ENCODE measurements around the gene PDLIM5.
A peak's percentile ranks its signal among the peaks of the same experiment; 100 is the strongest.

Gene PDLIM5

DNA sequence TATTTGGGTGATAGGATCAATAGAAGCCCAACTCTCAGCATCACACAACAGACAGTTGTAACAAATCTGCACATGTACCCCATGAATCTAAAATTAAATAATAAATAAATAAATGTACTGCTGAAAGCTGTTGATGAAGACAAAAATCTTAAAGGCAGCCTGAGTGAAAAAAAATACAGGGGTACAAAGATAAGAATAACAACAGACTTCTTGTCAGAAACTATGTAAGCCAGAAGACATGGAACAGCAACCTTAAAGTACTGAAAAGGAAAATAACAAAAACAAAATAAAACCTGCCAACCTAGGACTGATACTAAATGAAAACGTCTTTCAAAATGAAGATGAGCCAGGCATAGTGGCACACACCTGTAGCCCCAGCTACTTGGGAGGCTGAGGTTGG, 25.0 kb upstream of the PDLIM5 start:
- DNase-seq (ENCODE audit: low spot score), result no peak

DNA sequence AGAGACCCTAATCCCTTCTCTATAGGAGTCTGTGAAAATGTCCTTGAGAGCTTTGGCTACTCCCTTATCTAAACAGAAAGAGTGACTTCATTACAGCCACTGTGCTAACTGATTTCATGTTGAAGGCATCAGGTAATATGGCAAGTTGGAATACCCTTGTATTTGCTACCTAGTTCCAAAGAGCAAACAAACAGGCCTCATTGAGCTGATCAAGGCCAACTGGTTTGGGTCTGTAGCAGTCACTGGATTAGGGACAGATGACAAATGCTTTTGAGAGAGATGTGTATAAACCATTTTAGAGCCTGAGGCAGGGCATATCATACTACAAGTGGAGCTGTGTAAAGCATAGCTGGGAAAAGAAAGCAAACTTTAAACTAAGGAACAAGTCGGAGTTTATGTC, 22.9 kb upstream of the PDLIM5 start:
- no peak for DNase-seq (ENCODE audit: low spot score)

DNA sequence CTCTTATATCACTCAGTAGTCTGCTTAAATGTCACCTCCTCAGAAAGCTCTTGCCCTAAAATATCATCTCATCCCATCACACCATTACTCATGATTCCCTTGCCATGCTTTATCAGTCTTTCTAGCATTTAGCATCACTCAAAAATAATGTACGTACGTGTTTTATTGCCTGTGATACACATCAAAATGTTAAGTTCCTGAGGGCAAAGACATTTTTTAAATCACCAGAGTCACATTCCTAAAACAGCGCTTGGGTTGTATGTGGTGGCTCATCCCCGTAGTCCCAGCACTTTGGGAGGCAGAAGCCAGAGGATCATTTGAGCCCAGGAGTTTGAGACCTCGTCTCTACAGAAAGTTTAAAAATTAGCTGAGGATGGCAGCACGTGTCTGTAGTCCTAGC, 21.3 kb upstream of the PDLIM5 start:
- DNase-seq (ENCODE audit: low spot score), result no peak

DNA sequence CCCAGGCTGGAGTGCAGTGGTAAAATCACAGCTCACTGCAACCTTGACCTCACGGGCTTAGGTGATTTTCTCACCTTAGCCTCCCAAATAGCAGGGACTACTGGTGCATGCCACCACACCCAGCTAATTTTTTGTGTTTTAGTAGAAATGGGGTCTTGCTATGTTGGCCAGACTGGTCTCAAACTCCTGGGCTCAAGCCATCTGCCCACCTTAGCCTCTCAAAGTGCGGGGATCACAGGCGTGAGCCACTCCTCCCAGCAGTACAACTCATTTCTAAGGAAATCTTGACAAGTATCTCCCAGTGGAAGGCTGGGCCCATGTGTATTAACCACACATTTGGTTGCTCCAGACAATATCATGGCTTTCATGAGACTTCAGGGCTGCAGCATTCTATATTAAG, 20.4 kb upstream of the PDLIM5 start:
- DNase-seq (ENCODE audit: low spot score), result no peak

DNA sequence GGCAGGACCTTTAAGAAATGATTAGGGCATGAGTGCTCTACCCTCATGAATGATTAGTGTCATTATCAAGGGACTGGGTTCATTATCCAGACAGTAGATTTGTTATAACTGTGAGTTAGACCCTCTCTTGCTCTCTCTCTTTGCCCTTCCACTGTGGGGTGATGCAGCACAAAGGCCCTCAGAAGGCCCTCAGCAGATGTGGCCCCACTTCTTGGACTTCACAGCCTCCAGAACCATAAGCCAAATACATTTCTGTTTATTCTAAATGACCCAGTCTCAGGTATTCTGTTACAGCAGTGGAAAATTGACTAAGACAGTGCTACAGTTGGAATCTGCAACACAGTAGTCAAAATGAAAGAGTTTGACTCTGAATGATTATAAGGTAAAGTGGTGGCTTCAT, 17.2 kb upstream of the PDLIM5 start:
- DNase-seq (ENCODE audit: low spot score), result no peak

DNA sequence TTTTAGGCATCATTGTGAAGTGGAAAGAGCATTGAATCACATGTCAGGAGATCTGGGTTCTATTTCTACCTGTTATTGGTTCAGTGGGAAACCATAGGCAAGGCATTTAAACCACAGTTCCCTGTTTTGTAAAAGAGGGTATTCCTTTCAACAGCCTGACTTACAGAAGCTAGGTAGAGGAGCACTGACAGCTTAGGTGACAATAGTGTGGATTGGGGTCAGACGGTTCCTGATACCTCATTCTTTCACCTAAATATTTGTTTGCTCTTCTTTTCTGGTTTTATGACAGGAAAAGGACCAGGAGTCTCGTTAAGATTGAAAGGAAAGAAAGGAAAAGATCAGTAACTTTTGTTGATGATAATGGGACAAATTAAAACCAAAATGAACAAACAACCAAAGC, 15.9 kb upstream of the PDLIM5 start:
- DNase-seq (ENCODE audit: low spot score), result no peak

DNA sequence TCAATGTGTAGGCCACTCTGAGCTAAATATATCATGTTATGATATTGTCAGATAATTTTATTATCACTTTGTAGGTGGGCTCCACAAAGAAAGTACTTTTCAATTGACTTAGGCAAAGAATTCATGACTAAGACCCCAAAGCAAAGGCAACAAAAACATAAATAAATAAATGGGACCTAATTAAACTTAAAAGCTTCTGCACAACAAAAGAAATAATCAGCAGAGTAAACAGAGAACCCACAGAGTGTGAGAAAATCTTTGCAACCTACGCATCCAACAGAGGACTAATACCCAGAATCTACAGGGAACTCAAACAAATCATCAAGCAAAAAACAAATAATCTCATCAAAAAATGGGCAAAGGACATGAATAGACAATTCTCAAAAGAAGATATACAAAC, 15.2 kb upstream of the PDLIM5 start:
- DNase-seq (ENCODE audit: low spot score), result no peak

DNA sequence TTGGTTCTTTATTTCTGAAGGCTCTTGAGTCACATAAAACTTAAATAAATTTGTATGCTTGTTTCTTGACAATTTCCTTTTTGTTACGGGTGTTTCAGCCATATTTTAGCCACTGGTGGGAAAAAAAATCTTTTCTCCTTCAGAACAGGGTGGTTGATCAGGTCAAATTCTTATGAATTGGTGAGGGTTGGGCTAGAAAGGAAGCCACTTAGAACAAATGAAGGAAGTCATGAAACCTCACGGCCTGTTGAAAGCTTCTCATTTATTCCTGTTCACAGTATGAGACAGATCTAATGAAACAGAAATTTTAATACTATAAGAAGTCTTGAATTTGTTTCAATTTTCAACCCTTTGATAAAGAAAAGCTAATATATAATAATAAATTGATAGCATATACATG, 12.1 kb upstream of the PDLIM5 start:
- DNase-seq (ENCODE audit: low spot score), result no peak

DNA sequence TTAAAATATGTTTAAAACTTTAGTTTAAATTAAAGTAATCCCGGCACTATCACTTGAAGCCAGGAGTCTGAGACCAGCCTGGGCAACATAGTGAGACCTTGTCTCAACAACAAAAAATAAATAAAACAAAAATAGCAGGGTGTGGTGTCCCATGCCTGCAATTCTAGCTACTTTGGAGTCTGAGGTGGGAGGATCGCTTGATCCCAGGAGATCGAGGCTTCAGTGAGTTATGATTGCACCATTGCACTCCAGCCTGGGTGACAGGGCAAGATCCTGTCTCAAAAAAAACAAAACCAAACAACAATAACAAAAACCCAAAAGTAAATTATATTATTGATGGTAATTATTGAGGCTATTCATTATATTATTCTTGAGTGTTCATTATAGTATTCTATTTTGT, 9.9 kb upstream of the PDLIM5 start:
- no peak for DNase-seq (ENCODE audit: low spot score)

DNA sequence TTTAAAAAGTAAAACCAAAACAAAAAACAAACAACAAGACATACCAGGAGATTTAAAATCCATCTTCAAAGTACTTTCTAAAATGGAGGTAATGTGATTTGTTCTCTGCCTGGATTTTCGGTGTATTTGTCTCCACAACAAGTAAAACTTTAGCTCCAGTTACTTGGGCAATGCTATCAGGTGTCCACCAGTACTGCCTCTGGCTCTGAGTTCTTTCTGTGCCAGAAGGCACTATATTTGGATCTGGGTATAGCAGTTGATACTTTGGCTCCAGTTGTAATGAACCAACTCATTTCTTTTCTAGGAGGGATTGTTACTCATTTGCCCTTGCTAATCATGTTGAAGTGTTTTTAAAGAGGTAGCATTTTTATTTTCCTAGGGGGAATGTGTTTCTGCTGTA, 9.5 kb upstream of the PDLIM5 start:
- no peak for DNase-seq (ENCODE audit: low spot score)

DNA sequence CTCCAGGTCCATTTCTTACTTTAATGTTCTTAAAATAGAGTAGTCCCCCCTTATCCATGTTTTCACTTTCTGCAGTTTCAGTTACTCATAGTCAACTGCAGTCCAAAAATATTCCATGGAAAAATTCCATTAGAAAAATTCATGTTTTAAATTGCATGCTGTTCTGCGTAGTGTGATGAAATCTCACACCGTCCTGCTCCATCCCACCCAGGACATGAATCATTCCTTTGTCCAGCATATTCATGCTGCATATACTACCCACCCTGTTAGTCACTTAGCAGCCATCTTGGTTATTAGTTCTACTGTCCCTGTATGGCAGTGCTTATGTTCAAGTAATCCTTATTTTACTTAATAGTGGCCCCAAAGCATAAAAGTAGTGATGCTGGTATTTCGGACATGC, 5.4 kb upstream of the PDLIM5 start:
- no peak for DNase-seq (ENCODE audit: low spot score)

DNA sequence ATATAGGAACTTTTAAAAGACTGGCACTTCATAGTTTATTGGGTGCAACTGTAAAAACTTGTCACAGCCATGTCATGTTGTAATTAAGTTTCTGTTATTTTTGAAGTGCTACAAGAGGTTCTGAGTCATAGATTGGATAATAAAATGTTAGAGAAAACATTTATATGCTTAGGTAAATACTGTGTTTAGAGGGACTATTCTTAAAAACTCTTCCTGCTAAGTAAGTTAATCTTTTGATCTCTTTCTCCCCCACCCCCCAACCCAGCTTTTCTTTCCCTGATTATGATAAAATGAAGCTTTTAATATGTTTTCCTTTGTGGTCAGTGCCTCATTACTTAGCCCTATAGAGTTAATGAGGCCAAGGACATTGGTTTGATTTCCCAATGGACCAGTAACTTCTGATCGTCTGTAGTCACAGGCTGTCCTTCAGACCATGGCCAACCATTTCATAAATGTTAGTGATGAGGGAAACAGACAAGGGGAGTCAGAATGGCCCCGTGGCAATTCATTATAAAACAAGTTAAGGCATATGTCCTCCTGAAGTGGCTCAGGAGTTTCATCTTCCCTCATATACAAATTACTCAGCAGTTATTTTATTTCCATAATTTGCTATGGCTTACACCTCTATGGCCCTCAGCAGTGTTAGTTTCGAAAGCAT, 3.9 kb upstream of the PDLIM5 start:
- no peak for DNase-seq (ENCODE audit: low spot score)

DNA sequence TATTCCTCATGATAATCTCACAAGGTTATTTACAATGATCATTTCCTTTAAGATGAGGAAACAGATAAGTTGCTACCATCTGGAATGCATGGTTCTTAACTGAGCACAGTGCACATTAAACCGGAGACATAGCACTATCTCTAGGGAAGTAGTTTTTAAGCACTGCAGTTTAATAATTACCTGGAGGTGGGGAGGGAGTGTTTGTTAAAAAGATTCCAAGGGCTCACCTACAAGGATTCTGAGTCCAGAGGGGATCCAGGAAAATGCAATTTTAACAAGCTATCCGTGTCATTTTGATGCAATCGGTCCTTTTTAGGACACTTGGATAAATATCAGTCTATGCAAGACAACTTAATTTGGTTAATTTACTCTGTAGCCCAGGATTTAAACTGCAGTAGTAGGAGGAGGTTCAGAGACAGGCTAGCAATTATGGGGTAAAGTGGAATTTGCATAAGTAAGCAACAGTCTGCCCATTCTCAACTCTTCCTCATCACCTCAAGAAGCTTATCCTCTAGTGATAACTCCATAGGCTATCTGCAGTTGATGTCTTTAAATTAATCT, 2.8 kb upstream of the PDLIM5 start:
- no peak for DNase-seq (ENCODE audit: low spot score)

DNA sequence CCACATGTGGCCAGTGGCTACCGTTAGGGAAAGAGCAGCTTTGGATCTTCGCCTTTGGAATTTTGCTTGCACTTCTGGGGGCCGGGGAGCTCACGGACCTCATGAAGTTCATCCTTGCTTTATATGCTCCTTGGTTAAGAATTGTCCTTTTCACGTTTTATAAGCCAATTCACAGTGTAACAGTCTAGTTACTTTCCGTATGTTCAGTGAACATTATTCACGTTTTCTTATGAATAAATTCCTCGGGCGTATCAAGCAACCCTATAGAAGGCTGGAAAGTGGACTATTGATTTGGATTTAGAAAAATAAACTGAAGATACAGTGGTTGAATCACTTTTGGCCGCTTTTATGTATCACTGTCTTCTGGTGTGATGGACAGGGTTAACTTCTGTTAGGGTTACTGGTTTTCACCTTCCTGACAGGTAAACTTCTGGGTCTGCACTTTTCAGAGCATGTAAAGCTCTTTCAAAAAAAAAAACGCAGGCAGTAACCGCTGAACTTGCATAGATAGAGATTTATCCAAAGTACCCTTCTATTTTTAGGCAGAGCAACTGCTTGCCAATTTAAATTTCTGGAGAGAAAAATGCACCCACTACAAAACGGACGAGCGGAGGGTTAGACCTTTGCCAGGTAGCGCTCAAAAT, 569 bp upstream of the PDLIM5 start:
- DNase-seq (ENCODE audit: low spot score), result no peak

DNA sequence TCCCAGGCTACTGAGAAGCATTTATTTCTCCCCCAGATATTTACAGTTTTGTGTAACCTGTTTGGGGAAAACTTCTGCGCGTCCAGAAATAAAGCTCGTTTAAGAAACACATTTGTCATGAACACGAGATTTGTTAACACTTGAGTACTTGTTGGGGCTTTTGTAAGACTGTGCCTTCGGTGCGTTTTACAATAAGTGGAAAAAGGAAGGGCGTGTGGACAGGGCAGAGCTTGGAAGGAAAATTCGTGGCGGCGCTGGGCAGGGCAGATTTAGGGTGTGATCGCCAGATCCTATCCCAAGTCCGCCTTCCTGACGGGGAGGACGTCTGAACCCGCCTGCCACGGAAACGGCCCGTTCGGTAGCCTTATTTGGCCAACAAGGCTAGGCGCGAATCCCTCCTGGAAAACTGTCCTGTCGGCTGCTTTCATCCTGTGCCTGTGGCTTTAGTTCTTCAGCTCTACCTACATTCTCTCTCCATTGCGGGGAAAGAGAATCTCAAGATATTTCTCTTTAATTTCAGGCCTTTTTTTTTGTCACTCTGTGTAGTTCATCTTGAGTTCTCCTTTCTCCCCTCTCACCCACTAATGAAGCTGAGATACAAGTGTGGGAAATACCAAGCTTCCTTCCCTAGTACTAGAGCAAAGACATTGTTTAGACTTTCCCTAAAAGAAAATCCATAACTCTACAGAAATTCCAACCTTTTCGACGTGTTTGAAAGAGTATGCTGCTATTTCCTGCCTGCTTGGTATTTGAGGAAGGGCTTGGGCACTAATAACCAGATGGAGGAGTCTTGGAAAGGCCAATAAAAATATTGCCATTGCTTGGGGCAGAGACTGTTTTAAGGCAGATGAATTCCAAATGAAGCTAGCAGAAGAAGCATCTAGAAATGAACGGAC, 982 bp downstream of the PDLIM5 start:
- DNase-seq (ENCODE audit: low spot score), result peak; percentile 39

DNA sequence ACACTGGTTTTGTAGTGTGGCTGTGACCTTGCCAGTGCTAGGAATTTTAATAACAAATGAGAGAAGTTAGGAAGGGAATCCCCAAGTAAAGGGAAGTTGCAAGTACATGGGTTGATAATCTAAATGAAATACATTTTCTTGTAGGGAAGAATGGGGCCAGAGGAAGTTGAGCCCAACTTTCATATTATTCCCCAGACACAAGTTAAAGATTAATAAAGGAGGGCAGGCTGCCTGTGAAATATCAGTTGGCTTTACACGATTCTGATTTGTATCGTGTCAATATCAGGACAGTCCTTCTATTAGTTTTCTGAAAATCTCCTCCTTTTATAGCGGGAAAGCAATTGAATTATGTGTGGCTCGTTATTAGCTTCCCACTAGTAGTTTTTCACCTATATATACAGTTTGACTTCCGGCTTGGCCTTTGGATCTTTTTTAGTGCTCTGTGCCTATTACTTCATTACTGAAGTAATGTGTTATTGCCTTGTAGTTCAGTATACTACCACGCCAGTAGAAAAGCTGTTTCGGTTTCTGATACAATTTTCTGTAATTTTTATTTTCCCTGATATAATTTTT, 1.7 kb downstream of the PDLIM5 start:
- peak; percentile 2 for DNase-seq (ENCODE audit: low spot score)

DNA sequence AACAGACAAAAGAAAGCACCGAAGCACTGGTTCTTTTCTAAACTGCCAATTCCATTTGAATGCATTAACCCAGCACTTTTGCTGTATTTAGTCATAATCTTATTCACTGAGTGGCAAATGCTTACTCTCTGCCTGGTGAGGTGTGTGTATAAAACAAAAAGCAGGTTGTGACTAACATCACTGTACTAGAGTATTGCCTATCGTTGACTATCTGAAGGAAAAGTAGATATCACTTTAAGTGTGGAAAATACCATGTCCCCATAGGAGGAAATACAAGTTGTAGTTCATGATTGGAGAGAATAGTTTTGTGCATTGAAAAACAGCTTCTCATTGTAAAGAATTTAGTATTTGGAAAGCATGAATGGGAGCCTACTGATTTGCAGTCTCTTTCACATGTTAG, 2.7 kb downstream of the PDLIM5 start:
- DNase-seq (ENCODE audit: low spot score), result peak; percentile 3

DNA sequence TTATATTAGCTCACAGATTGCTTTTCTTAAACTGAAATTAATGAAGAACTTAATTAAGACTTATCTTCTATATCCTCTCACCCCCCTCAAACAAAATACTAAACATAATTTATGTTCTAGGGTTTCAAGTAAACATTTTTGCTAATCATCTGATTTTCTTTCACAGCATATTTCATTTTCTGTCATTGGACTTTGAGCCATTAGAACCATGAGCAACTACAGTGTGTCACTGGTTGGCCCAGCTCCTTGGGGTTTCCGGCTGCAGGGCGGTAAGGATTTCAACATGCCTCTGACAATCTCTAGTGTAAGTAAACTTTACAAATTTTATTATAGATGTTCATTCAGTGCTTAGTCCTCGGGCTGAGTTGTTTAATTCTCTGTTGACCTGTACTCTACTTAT, 3.3 kb downstream of the PDLIM5 start:
- DNase-seq (ENCODE audit: low spot score), result peak; percentile 9

DNA sequence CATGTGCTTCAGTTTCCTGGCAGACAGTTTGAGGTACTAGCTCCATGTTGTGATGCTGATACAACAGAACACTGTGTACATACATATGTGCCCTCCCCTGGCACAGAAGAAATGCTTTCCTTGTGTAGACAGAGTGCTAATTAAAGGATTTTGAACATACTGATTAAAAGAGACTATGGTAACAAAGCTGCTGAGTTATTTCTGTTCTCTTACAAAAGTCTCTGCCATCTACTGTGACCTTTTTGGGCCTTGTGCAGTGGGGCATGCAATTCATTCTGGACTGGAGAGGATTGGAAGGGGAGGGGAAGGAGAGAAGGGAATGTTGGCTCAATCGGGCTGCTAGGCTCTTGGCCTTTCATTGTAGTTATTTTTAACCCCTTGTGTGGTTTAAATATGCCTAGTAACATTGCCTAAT, 6.0 kb downstream of the PDLIM5 start:
- DNase-seq (ENCODE audit: low spot score), result peak; percentile 52

DNA sequence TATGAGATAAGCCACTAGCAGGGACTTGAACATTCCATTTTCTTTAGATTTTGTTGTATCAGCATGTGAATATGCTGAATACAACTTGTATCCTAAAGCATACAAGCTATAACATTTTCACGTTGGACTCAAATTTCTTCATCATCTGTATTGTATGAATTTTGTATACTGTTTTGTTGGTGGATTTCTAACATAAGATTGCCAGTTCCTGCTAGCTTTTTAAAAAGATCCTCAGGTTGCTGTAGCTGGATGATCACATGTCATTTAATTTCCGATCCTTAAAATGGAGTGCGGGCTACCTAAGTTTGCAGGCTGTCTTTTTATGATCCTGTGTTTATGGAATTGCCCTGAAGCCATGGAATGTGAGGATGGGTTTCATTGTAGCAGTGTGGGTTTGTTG, 6.9 kb downstream of the PDLIM5 start:
- DNase-seq (ENCODE audit: low spot score), result no peak

DNA sequence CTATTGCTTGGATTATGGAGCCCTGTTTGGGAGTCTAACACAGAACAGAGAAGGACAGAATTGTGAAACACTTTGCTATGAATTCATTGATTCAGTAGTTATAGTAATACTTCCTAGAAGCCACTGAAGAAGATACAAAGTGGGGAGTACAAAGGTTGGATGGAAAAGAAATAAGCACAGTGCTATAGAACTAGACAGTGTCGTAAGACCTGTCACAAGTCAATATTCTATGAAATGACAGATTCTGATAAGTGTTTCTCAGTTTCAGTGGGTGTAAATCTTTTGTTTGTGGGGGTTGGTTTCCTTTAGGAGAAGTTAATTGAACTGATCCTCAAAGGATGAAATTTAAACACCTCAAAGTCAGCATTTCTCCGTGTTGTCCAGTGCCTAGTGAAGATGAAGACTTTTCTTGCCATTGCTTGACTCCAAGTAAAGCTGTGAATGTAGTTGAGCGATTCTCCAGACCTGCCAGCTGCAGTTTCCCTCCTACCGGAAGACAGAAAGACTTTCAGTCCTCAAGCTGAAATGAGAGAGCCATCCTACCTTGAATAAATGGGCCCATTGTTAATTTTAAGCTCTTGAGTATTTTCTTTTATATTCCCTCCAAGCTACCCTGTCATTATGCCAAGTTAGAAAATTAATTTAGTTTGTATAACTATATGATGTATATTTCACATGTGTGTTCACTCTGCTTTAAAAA, 7.9 kb downstream of the PDLIM5 start:
- no peak for DNase-seq (ENCODE audit: low spot score)

DNA sequence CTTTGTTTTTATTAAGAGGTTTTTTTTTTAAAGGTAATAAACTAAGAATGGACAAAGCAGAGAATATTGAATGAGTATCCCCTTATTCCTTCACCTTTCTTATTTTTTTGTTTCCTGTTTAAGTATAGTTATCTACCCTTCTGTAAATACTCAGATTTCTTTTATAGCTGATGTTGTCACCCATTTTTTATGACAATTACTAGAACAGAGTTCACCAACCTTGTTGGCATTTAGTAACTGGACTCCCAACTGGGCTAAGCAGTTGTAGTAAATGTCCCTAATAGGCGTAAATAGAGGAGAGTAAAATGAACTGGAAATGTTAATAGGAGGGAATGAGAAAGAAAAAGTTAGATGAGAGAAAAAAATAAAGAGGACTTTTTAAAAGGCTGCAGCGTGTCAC, 9.8 kb downstream of the PDLIM5 start:
- no peak for DNase-seq (ENCODE audit: low spot score)
